ENCODE measurements around the gene MTHFD2L.
"Not testable (repeated sequence)": the region's sequence is repeated elsewhere in the genome, so short reads cannot be mapped to it uniquely, and the experiment has no call there.

Gene MTHFD2L

GRCh38 chr4:74189331-74190043, 31.6 kb downstream of the MTHFD2L start:
- DNase-seq (ENCODE audit: low spot score) = peak; percentile 48

- no peak for DNase-seq (ENCODE audit: low spot score)
These were observed 32.4 kb downstream of the MTHFD2L start for GRCh38 chr4:74190332-74190731.

GRCh38 chr4:74190919-74191397, 33.0 kb downstream of the MTHFD2L start:
- no peak for DNase-seq (ENCODE audit: low spot score)

- no peak for DNase-seq (ENCODE audit: low spot score)
These were observed 39.2 kb downstream of the MTHFD2L start for GRCh38 chr4:74197080-74197479.

GRCh38 chr4:74202062-74202586, 44.2 kb downstream of the MTHFD2L start:
- no peak for DNase-seq (ENCODE audit: low spot score)

GRCh38 chr4:74203467-74203866, 45.5 kb downstream of the MTHFD2L start:
- no peak for DNase-seq (ENCODE audit: low spot score)

GRCh38 chr4:74205046-74205445, 47.1 kb downstream of the MTHFD2L start:
- DNase-seq (ENCODE audit: low spot score) = no peak

- DNase-seq (ENCODE audit: low spot score) = no peak
These were observed 47.6 kb downstream of the MTHFD2L start for GRCh38 chr4:74205559-74205958.

GRCh38 chr4:74206088-74206825, 48.3 kb downstream of the MTHFD2L start:
- DNase-seq (ENCODE audit: low spot score) = no peak

- not testable (repeated sequence) for DNase-seq (ENCODE audit: low spot score)
These were observed 56.7 kb downstream of the MTHFD2L start for GRCh38 chr4:74214457-74215159.

- DNase-seq (ENCODE audit: low spot score) = not testable (repeated sequence)
These were observed 57.3 kb downstream of the MTHFD2L start for GRCh38 chr4:74215236-74215635.

- DNase-seq (ENCODE audit: low spot score) = no peak
These were observed 59.4 kb downstream of the MTHFD2L start for GRCh38 chr4:74217365-74217764.

GRCh38 chr4:74218201-74218600, 60.3 kb downstream of the MTHFD2L start:
- DNase-seq (ENCODE audit: low spot score) = no peak

- DNase-seq (ENCODE audit: low spot score) = no peak
These were observed 61.3 kb downstream of the MTHFD2L start for GRCh38 chr4:74219240-74219639.

GRCh38 chr4:74223098-74223497, 65.2 kb downstream of the MTHFD2L start:
- DNase-seq (ENCODE audit: low spot score) = no peak

- peak; percentile 63 for DNase-seq (ENCODE audit: low spot score)
These were observed 65.9 kb downstream of the MTHFD2L start for GRCh38 chr4:74223801-74224200.

- peak; percentile 80 for DNase-seq (ENCODE audit: low spot score)
These were observed 71.0 kb downstream of the MTHFD2L start for GRCh38 chr4:74228691-74229640.

GRCh38 chr4:74230902-74231499, 73.1 kb downstream of the MTHFD2L start:
- DNase-seq (ENCODE audit: low spot score) = peak; percentile 94

GRCh38 chr4:74235135-74235534, 77.2 kb downstream of the MTHFD2L start:
- DNase-seq (ENCODE audit: low spot score) = no peak

GRCh38 chr4:74237425-74237966, 79.6 kb downstream of the MTHFD2L start:
- DNase-seq (ENCODE audit: low spot score) = no peak

- no peak for DNase-seq (ENCODE audit: low spot score)
These were observed 86.1 kb downstream of the MTHFD2L start for GRCh38 chr4:74244049-74244448.

Measured in kidney capillary endothelial cell (primary cell).